GM21360 (cell line): Measurements from ENCODE around the gene ITPR2.
"Not testable (repeated sequence)": the region's sequence is repeated elsewhere in the genome, so short reads cannot be mapped to it uniquely, and the experiment has no call there.

Source experiments
- ATAC-seq: cut with Tn5 transposase; IDR thresholded peaks from one replicate; pipeline ENCODE4 v1.9.1; 2021; ENCODE audit warnings: mild to moderate bottlenecking, moderate library complexity; ENCODE audit not compliant: unreplicated experiment

The ITPR2 gene

GRCh38 chr12:26331136-26331535 is 501.9 kb downstream of the ITPR2 start:
- ATAC-seq, result no peak

GRCh38 chr12:26327975-26328644 is 504.9 kb downstream of the ITPR2 start:
- peak; percentile 65 for ATAC-seq

GRCh38 chr12:26323673-26324072 is 509.3 kb downstream of the ITPR2 start:
- no peak for ATAC-seq

GRCh38 chr12:26319511-26319910 is 513.5 kb downstream of the ITPR2 start:
- no peak for ATAC-seq

- ATAC-seq, result peak; percentile 90
These were observed 514.3 kb downstream of the ITPR2 start for GRCh38 chr12:26318661-26319068.

- ATAC-seq, result peak; percentile 41
These were observed 514.9 kb downstream of the ITPR2 start for GRCh38 chr12:26317942-26318575.

GRCh38 chr12:26314103-26314502 is 518.9 kb downstream of the ITPR2 start:
- ATAC-seq, result not testable (repeated sequence)

GRCh38 chr12:26310489-26310888 is 522.5 kb downstream of the ITPR2 start:
- not testable (repeated sequence) for ATAC-seq

- no peak for ATAC-seq
These were observed 523.4 kb downstream of the ITPR2 start for GRCh38 chr12:26309634-26310033.

- no peak for ATAC-seq
These were observed 528.7 kb downstream of the ITPR2 start for GRCh38 chr12:26304273-26304672.

GRCh38 chr12:26303418-26303817 is 529.6 kb downstream of the ITPR2 start:
- no peak for ATAC-seq

- ATAC-seq, result no peak
These were observed 530.2 kb downstream of the ITPR2 start for GRCh38 chr12:26302776-26303175.

GRCh38 chr12:26299751-26300150 is 533.2 kb downstream of the ITPR2 start:
- ATAC-seq, result no peak

GRCh38 chr12:26298785-26299621 is 534.0 kb downstream of the ITPR2 start:
- peak; percentile 99 for ATAC-seq

GRCh38 chr12:26297396-26298070 is 535.5 kb downstream of the ITPR2 start:
- ATAC-seq, result no peak

- ATAC-seq, result no peak
These were observed 538.0 kb downstream of the ITPR2 start for GRCh38 chr12:26295001-26295400.

GRCh38 chr12:26293612-26294011 is 539.4 kb downstream of the ITPR2 start:
- ATAC-seq, result no peak

GRCh38 chr12:26292596-26292995 is 540.4 kb downstream of the ITPR2 start:
- no peak for ATAC-seq

GRCh38 chr12:26290565-26290964 is 542.4 kb downstream of the ITPR2 start:
- ATAC-seq, result no peak

GRCh38 chr12:26287671-26288381 is 545.2 kb downstream of the ITPR2 start:
- no peak for ATAC-seq
